Type B pancreatic cell (in vitro differentiated cells): ENCODE data around the gene TCHP. TPM values are rescaled to one million over a fixed set of nuclear protein-coding genes. Genes with fewer than 3 reads are reported as not detected.

Experiments
- DNase-seq: peaks from one replicate; pipeline ENCODE4 v3.0.0; 2021; ENCODE audit warnings: mixed read lengths; ENCODE audit not compliant: unreplicated experiment; ENCODE audit errors: extremely low spot score
- H3K27ac Mint-ChIP-seq: 2 replicates; pipeline ENCODE4 v1.8.0; 2021; ENCODE audit warnings: mild to moderate bottlenecking, mixed read lengths
- H3K27me3 Mint-ChIP-seq: 2 replicates; pipeline ENCODE4 v1.8.0; 2021; ENCODE audit warnings: mixed read lengths
- H3K36me3 Mint-ChIP-seq: 2 replicates; pipeline ENCODE4 v1.8.0; 2021; ENCODE audit warnings: mixed read lengths
- H3K4me1 Mint-ChIP-seq: one replicate; pipeline ENCODE4 v1.8.0; 2021; ENCODE audit warnings: mixed read lengths; ENCODE audit not compliant: unreplicated experiment
- H3K4me3 Mint-ChIP-seq: 2 replicates; pipeline ENCODE4 v1.8.0; 2021; ENCODE audit warnings: mild to moderate bottlenecking, mixed read lengths
- H3K9me3 Mint-ChIP-seq: 2 replicates; pipeline ENCODE4 v1.8.0; 2021; ENCODE audit warnings: mixed read lengths
- CTCF ChIP-seq: fragments of 200-600 bp; sonication (generic); conservative IDR thresholded peaks from 2 replicates; pipeline ENCODE4 v1.5.0; 2021; ENCODE audit warnings: antibody characterized with exemption, mild to moderate bottlenecking
- total RNA-seq: library from RNA; stranded (reverse); gene quantifications from 2 replicates; pipeline ENCODE4 v1.2.1, GENCODE V29; 2021; ENCODE audit warnings: low replicate concordance

TCHP gene
- total RNA-seq, 1 donor from 2014 or later, result 21.6 TPM

DNA sequence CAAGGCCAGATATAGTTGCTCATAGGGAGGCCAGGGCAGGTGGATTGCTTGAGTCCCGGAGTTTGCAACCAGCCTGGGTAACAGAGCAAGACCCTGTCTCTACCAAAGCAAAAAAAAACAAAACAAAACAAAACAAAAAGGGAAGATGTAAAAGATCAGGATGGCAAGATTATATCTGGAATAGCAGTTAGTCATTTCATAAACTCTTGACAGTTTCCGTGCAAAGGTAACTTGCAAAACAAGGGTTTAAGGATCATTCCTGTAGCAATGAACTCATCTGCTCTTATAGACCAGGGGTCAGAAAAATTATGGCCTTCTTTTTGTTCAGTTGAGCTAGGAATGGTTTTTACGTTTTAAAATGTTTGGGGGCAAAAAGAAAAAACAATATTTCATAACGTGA lies 66.5 kb downstream of the TCHP start:
- Mint-ChIP-seq H3K9me3 (no peaks in the 10 kb centered on the region), H3K4me3 (no peak overlapping the region), H3K27ac (no peak overlapping the region), H3K27me3 (no peaks in the 10 kb centered on the region), H3K36me3 (peaks cover 26% of the 10 kb centered on the region), H3K4me1 (no peaks in the 10 kb centered on the region)
- TF ChIP-seq CTCF, result no peak
- no peak for DNase-seq

DNA sequence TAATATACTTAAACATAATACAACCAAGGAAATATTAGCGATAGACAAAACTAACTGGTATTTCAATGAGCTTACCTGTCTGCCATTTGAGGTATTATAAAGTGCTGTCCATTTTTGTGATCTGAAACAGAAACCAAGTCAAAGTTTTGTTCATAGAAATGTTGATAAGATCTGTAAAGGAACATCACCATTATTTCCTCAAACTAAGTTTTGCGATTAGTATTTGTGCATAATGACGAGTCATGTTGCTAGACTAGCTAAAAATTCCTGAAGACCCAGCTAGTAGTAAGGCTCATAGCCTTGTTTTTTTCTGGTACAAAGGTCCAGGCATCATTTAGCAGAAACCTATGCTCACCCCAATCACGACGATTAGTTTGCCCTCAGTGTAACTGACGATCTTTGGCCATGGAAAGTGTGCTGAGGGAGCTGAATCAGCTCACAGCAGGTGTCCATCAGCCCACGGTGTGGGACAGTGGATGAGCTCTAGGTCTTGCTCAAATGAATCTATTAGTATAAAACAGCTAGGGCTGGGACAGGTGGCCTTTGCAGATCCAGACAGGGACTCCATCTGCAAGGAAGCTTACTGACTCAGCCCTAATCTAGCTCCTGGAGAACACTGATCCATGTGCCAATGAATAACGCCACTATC lies 67.4 kb downstream of the TCHP start:
- no peak for TF ChIP-seq CTCF
- Mint-ChIP-seq H3K27ac (peak overlapping the region; percentile 50), H3K27me3 (no peaks in the 10 kb centered on the region), H3K4me3 (no peak overlapping the region), H3K9me3 (no peaks in the 10 kb centered on the region), H3K4me1 (no peaks in the 10 kb centered on the region), H3K36me3 (peaks cover 31% of the 10 kb centered on the region)
- no peak for DNase-seq

Other genes starting within 250 kb of the TCHP start
- gene FAM222A, start 186.4 kb upstream of the TCHP start, total RNA-seq, result 7.9 and 11.5 TPM in 2 replicates
- gene TRPV4, start 66.9 kb upstream of the TCHP start, total RNA-seq, result 2.1 and 3.1 TPM in 2 replicates
- 48.7 and 118 TPM in 2 replicates for gene GLTP, start 19.7 kb upstream of the TCHP start, total RNA-seq
- 26.3 and 38.4 TPM in 2 replicates for gene GIT2, start 96.1 kb downstream of the TCHP start, total RNA-seq
- gene ANKRD13A, start 99.2 kb downstream of the TCHP start, total RNA-seq, result 34.6 and 43.4 TPM in 2 replicates
- gene C12orf76, start 148.2 kb downstream of the TCHP start, total RNA-seq, result 20.8 and 21.4 TPM in 2 replicates
- gene IFT81, start 224.1 kb downstream of the TCHP start, total RNA-seq, result 12.6 and 33.8 TPM in 2 replicates